HG03064 (cell line): ENCODE measurements around the gene TBC1D3E.
"Not testable (repeated sequence)": the region's sequence is repeated elsewhere in the genome, so short reads cannot be mapped to it uniquely, and the experiment has no call there.

Experiments used
- ATAC-seq: cut with Tn5 transposase; IDR thresholded peaks from one replicate; pipeline ENCODE4 v1.9.1; 2021; ENCODE audit warnings: low read depth; ENCODE audit not compliant: unreplicated experiment

Gene TBC1D3E

DNA sequence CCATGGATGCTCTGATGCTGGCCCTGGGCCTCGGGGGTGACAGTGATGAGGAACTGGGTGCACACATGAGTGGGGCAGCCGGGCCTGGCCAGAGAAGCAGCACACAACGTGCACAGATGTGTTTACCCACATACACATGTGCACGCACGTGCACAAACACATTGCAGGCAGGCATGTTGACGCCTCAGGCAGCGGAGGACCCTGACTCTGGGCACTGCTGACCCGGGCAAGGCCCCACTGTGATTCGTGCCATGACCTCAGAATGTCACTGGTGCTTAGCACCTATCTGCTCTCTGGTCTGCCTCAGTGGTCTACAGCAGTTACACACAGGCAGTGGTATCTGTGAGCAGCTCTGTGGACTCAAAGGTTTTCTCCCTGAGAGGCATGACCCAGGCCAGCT is at the start of gene TBC1D3E:
Gene TBC1D3E (plus strand): TSS at position 301 of the 400 bp plus-strand sequence. CDS start 1,545 bp downstream, outside the sequence.
- ATAC-seq = not testable (repeated sequence)

DNA sequence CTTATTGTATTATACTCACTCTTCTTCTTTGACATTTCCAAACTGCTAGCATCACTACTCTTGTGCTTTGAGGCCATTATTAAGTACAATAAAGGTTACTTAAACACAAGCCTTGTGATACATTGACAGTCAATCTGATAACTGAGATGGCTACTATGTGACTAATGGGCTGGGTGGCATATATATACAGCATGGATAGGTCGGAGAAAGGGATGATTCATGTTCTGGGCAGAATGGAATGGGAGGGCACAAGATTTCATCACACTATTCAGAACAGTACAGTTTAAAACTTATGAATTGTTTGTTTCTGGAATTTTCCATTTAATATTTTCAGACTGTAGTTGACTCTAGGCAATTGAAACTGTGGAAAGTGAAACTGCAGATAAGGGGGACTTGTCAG is 40.4 kb upstream of the TBC1D3E start:
- ATAC-seq = not testable (repeated sequence)

DNA sequence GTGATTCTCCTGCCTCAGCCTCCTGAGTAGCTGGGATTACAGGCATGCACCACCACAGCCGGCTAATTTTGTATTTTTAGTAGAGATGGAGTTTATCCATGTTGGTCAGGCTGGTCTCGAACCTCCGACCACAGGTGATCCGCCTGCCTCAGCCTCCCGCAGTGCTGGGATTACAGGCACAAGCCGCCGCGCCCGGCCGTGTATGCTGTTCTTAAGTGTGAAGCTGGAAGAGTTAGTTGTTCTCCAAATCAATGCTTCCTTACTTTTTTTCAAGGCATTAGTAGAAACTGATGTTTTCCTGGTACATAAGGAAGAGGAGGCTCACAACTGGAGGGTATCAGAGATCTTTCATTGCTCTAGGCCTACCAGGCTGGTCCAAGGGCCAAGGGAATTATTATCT is 39.6 kb upstream of the TBC1D3E start:
- not testable (repeated sequence) for ATAC-seq

DNA sequence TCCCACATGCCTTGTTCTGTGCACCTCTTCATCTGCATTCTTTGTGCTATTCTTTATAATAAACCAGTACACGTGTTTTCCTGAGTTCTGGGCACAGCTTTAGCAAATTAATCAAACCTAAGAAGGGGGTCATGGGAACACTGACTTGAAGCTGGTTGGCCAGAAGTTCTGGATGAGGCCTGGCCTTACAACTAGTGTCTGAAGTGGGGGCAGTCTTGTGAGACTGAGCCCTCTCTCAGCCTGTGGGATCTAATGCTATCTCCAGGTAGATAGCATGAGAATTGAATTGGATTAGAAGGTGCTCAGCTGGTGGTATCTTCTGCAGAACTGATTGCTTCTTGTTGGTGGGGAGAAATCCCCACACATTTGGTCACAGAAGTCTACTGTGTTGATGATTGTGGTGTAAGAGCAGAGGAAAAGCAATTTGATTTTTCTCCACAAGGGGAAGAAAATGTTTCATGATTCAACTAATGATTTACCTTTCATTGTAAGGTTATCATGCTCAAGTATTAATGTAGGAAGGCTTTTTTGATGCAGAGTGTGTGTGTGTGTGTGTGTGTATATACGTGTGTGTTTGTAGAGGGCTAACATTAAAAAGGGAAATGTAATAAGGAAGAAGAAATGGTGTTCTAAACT is 33.6 kb upstream of the TBC1D3E start:
- ATAC-seq = not testable (repeated sequence)

DNA sequence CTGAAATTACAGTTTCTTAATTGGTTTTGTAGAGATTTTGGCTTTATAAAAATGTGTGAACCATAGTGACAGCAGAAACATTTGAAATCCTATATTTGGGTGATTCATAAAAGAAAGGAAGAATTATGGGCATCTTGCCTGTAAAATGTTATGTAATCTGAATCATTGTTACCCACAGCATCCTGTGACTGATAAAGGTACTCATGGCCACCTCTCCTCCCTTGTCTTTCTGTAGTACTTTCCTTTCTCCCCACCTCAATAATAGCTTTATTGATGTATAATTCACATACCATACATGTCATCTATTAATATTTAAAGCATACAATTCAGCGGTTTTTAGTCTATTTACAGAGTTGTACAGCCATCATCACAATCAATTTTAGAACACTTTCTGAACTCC is 28.5 kb upstream of the TBC1D3E start:
- not testable (repeated sequence) for ATAC-seq

DNA sequence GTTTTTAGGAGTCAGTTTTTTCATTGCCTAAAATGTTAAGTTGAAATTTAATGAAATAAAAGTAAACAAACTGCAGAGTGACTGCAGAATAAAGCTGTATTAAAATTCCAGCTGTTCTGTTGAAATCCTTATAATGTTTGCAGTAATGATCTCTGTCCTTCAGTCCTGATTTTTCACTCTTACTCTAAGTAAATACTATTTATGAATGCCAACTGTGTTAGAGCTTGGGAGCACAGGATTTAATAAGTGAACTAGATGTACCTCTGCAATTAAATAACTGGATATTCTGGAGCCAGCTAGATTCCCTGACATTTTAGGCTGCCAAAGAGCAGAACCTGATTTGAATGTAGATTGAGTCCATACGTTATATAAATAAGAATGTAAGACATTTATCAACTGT is 7.9 kb upstream of the TBC1D3E start:
- not testable (repeated sequence) for ATAC-seq

DNA sequence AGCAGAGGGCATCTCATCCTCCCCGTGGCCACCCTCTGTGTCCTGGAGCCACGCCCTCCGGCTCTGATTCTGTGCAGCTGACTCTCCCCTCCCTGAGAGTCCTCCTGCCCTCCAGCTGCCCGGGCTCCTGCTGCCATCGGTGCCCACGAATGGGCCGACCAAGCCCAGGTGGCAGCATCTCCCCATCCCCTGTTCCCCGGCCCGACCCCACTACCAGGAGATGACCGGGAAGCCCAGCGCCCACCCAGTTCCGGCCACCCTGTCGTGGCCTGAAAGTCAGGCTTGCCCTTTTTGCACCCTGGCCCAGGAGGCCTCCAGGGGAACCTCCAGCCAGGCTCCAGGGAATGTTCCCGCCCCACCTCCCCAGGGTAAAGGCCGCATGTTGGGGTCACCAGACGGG is 7.1 kb downstream of the TBC1D3E start:
- not testable (repeated sequence) for ATAC-seq
